22Rv1 (cell line): ENCODE data around the gene IQCE.

Experiments
- ZFX ChIP-seq: fragments of 450-650 bp; IDR thresholded peaks from 2 replicates; pipeline ENCODE4 v1.6.1; 2017; ENCODE audit warnings: antibody characterized with exemption, borderline replicate concordance
- TF ChIP-seq, protein P1 (sequence below): fragments of 450-650 bp; IDR thresholded peaks from 2 replicates; pipeline ENCODE4 v1.5.1; 2017; ENCODE audit warnings: mild to moderate bottlenecking

DNA sequence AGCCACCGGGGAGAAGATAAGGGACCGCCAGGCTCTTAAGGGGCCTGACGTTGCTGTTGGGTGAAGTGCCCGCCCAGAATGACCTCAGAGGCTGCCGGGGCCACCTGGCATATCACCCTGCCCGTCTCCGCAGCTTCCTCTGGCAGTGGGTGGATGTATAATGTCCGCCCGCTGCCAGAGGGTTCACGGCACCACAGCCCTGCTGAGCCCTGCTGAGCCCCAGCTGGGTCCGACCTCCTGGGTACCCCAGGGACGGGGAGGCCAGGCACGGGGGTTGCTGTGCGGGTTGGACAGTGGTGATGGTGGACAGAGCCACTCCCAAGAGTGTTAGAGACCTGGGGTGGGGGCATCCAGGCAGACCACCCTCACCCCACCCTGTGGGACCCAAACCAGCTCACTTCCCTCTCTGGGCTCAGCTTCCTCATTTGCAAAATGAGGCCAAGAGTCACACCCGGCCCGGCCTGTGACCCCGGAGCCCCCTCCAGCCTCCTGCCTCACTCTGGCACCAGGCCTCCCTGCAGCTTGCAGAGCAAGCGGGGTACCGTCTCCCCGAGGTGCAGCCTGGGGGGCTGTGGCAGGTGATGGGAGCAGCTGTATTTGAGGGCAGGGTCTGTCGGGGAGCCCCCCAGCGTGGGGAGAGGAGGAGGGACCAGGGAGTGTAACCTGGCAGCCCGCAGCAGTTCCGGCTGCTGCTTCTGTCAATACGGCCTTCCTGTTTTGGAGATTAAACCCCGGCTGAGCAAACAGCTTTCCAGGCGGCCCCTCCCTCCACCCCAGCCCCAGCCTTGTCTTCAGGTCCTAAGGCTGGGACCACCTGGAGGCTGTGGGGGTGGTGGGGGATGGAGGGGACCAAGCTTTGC lies 47.6 kb upstream of the IQCE start:
- TF ChIP-seq, protein P1, sequence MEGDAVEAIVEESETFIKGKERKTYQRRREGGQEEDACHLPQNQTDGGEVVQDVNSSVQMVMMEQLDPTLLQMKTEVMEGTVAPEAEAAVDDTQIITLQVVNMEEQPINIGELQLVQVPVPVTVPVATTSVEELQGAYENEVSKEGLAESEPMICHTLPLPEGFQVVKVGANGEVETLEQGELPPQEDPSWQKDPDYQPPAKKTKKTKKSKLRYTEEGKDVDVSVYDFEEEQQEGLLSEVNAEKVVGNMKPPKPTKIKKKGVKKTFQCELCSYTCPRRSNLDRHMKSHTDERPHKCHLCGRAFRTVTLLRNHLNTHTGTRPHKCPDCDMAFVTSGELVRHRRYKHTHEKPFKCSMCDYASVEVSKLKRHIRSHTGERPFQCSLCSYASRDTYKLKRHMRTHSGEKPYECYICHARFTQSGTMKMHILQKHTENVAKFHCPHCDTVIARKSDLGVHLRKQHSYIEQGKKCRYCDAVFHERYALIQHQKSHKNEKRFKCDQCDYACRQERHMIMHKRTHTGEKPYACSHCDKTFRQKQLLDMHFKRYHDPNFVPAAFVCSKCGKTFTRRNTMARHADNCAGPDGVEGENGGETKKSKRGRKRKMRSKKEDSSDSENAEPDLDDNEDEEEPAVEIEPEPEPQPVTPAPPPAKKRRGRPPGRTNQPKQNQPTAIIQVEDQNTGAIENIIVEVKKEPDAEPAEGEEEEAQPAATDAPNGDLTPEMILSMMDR, result no peak
- no peak for TF ChIP-seq ZFX
